H1 (cell line): Measurements from ENCODE around the gene LRATD1. TPM values are rescaled to one million over a fixed set of nuclear protein-coding genes. Genes with fewer than 3 reads are reported as not detected.

ENCODE experiments used
- CTCF ChIA-PET: fragments of 300-600 bp; sonication (Branson Sonifier 250); formaldehyde crosslinking; loops from one replicate; lab custom pipeline; 2021; ENCODE audit not compliant: partially characterized antibody; lab: Charles Lee
- POLR2A ChIA-PET: fragments of 300-600 bp; sonication (Branson Sonifier 250); formaldehyde crosslinking; loops from one replicate; lab custom pipeline; 2021; ENCODE audit warnings: inconsistent platforms; ENCODE audit not compliant: partially characterized antibody; lab: Charles Lee
- DNase-seq, 2 experiments: peaks; one replicate each; pipeline versions ENCODE4 v3.0.0 to v3.0.0-alpha.2; 2010 to 2022; ENCODE audit warnings: low spot score in 2 of 2, low read depth in 1 of 2, mixed read lengths in 1 of 2
- FAIRE-seq: peaks from 2 replicates; lab custom pipeline; 2011; peaks lifted over from hg19 to GRCh38; lab: Jason Lieb, UNC
- H2AFZ ChIP-seq: 2 replicates; pipeline ENCODE4 v1.8.1; 2012; ENCODE audit warnings: low read length, inconsistent platforms
- H2AK5ac ChIP-seq: 2 replicates; pipeline ENCODE4 v1.6.1; 2013; ENCODE audit warnings: low read depth, low read length
- H2BK120ac ChIP-seq: replicated peaks from 2 replicates; pipeline ENCODE3; 2013; ENCODE audit warnings: low read depth, low read length, inconsistent platforms
- H2BK12ac ChIP-seq: 2 replicates; pipeline ENCODE4 v1.6.1; 2013; ENCODE audit warnings: low read depth, low read length
- H2BK15ac ChIP-seq: 2 replicates; pipeline ENCODE4 v1.6.1; 2013; ENCODE audit warnings: low read length
- H2BK20ac ChIP-seq: 2 replicates; pipeline ENCODE4 v1.6.1; 2013; ENCODE audit warnings: low read length
- H2BK5ac ChIP-seq: 2 replicates; pipeline ENCODE4 v1.6.1; 2013; ENCODE audit warnings: low read depth, low read length
- H3K14ac ChIP-seq: 2 replicates; pipeline ENCODE4 v1.6.1; 2013; ENCODE audit warnings: inconsistent platforms; ENCODE audit not compliant: insufficient read length
- H3K18ac ChIP-seq: 2 replicates; pipeline ENCODE4 v1.6.1; 2013; ENCODE audit warnings: low read length; ENCODE audit errors: extremely low read depth
- H3K23ac ChIP-seq: 2 replicates; pipeline ENCODE4 v1.6.1; 2013; ENCODE audit warnings: inconsistent platforms; ENCODE audit not compliant: insufficient read length
- H3K23me2 ChIP-seq: 2 replicates; pipeline ENCODE4 v1.6.1; 2013; ENCODE audit warnings: low read depth, low read length
- H3K27ac ChIP-seq: 2 replicates; pipeline ENCODE4 v1.6.1; 2011; ENCODE audit warnings: low read depth, low read length, inconsistent platforms
- H3K27me3 ChIP-seq, 4 experiments: replicated peaks in 1 of 4; 1 replicate in 1 of 4; 2 replicates in 3 of 4; pipeline versions ENCODE4 v1.6.1 to v1.8.1; 2011 to 2013; ENCODE audit warnings: low read length in 3 of 4, mild to moderate bottlenecking in 3 of 4, inconsistent platforms in 2 of 4, mixed read lengths in 2 of 4, moderate library complexity in 1 of 4; ENCODE audit not compliant: control insufficient read depth in 3 of 4, insufficient read depth in 3 of 4; ENCODE audit errors: extremely low read depth in 1 of 4
- H3K36me3 ChIP-seq, 4 experiments: 2 replicates each; pipeline versions ENCODE4 v1.6.1 to v1.8.1; 2011 to 2013; ENCODE audit warnings: mild to moderate bottlenecking in 4 of 4, low read length in 3 of 4, moderate library complexity in 2 of 4, control low read depth in 1 of 4, inconsistent platforms in 1 of 4; ENCODE audit not compliant: insufficient read depth in 4 of 4, control insufficient read depth in 2 of 4
- H3K4ac ChIP-seq: replicated peaks from 2 replicates; pipeline ENCODE3; 2013; ENCODE audit warnings: low read length, low read depth, mixed read lengths, inconsistent platforms; ENCODE audit not compliant: insufficient read length
- H3K4me1 ChIP-seq, 4 experiments: replicated peaks in 1 of 4; 1 replicate in 1 of 4; 2 replicates in 3 of 4; pipeline versions ENCODE4 v1.6.1 to v1.8.1; 2011 to 2013; ENCODE audit warnings: low read length in 3 of 4, inconsistent platforms in 2 of 4, mixed read lengths in 1 of 4; ENCODE audit not compliant: insufficient read depth in 4 of 4, control insufficient read depth in 3 of 4
- H3K4me2 ChIP-seq, 2 experiments: 2 replicates each; pipeline versions ENCODE4 v1.6.1 to v1.8.1; 2011 to 2013; ENCODE audit warnings: low read depth in 2 of 2, low read length in 2 of 2, control low read depth in 1 of 2, inconsistent platforms in 1 of 2, mild to moderate bottlenecking in 1 of 2; ENCODE audit not compliant: insufficient read depth in 1 of 2
- H3K4me3 ChIP-seq, 4 experiments: fragments of 200-600, 300-600 bp in 1 of 4; sonication (generic), shearing (Covaris generic), sonication (Bioruptor Twin) in 1 of 4; 2 replicates each; pipeline versions ENCODE4 v1.5.1 to v1.8.1; 2011 to 2016; ENCODE audit warnings: low read length in 4 of 4, low read depth in 3 of 4, control low read depth in 2 of 4, inconsistent platforms in 2 of 4, mild to moderate bottlenecking in 2 of 4, mixed read lengths in 1 of 4, moderate library complexity in 1 of 4; ENCODE audit not compliant: insufficient read depth in 2 of 4; ENCODE audit errors: extremely low read depth in 1 of 4
- H3K56ac ChIP-seq: replicated peaks from 2 replicates; pipeline ENCODE3; 2013; ENCODE audit warnings: low read depth, mild to moderate bottlenecking, mixed read lengths, low read length, inconsistent platforms; ENCODE audit not compliant: insufficient read length
- H3K79me1 ChIP-seq: 2 replicates; pipeline ENCODE4 v1.6.1; 2013; ENCODE audit warnings: low read depth, low read length, control low read depth
- H3K79me2 ChIP-seq, 2 experiments: 2 replicates each; pipeline versions ENCODE4 v1.6.1 to v1.8.1; 2012 to 2013; ENCODE audit warnings: low read length in 2 of 2, mild to moderate bottlenecking in 2 of 2, inconsistent platforms in 1 of 2; ENCODE audit not compliant: insufficient read depth in 2 of 2, control insufficient read depth in 1 of 2
- H3K9ac ChIP-seq, 4 experiments: replicated peaks in 1 of 4; 1 replicate in 1 of 4; 2 replicates in 3 of 4; pipeline versions ENCODE4 v1.6.1 to v1.8.1; 2011 to 2013; ENCODE audit warnings: low read depth in 3 of 4, low read length in 3 of 4, control low read depth in 2 of 4, mild to moderate bottlenecking in 2 of 4, moderate library complexity in 2 of 4, inconsistent platforms in 1 of 4; ENCODE audit errors: extremely low read depth in 1 of 4
- H3K9me3 ChIP-seq, 2 experiments: 2 replicates each; pipeline versions ENCODE4 v1.6.1 to v1.8.1; 2012 to 2013; ENCODE audit warnings: mild to moderate bottlenecking in 2 of 2, moderate library complexity in 2 of 2, control low read depth in 1 of 2, inconsistent platforms in 1 of 2, low read depth in 1 of 2, low read length in 1 of 2, mixed read lengths in 1 of 2; ENCODE audit not compliant: insufficient read depth in 2 of 2
- H4K20me1 ChIP-seq, 2 experiments: replicated peaks in 1 of 2; 2 replicates each; pipeline versions ENCODE3 to v1.8.1; 2011 to 2013; ENCODE audit warnings: inconsistent platforms in 2 of 2, low read length in 2 of 2, mild to moderate bottlenecking in 1 of 2; ENCODE audit not compliant: insufficient read depth in 2 of 2, control insufficient read depth in 1 of 2
- H4K5ac ChIP-seq: 2 replicates; pipeline ENCODE4 v1.6.1; 2013; ENCODE audit warnings: low read length, low read depth, mixed read lengths, inconsistent platforms; ENCODE audit not compliant: insufficient read length
- H4K8ac ChIP-seq: 2 replicates; pipeline ENCODE4 v1.8.0; 2013; ENCODE audit warnings: mild to moderate bottlenecking, moderate library complexity, low read length, inconsistent platforms; ENCODE audit not compliant: insufficient read depth; ENCODE audit errors: extremely low read depth
- H4K91ac ChIP-seq: replicated peaks from 2 replicates; pipeline ENCODE3; 2013; ENCODE audit warnings: low read length, mixed read lengths, inconsistent platforms; ENCODE audit not compliant: insufficient read length
- CTCF ChIP-seq, 3 experiments: IDR thresholded peaks; 1 replicate in 2 of 3; 2 replicates in 1 of 3; pipeline versions ENCODE4 v1.5.1 to v1.6.1; 2011; ENCODE audit warnings: low read length in 3 of 3, mild to moderate bottlenecking in 3 of 3, inconsistent platforms in 2 of 3, low read depth in 1 of 3, moderate library complexity in 1 of 3; ENCODE audit not compliant: insufficient read depth in 1 of 3; ENCODE audit errors: control extremely low read depth in 1 of 3
- RFX5 ChIP-seq: IDR thresholded peaks from 2 replicates; pipeline ENCODE4 v1.6.1; 2011; ENCODE audit warnings: low read depth, low read length, improper control_type of control experiment, borderline replicate concordance
- WGBS, 2 experiments: shearing (Covaris generic) in 1 of 2; methylation state at CpG; one replicate each; pipeline versions ENCODE4 v1.1.6 to v1.1.7; 2013 to 2015; ENCODE audit warnings: low lambda C conversion rate in 2 of 2, mixed read lengths in 2 of 2, inconsistent platforms in 1 of 2, low coverage in 1 of 2, missing lambda C conversion rate in 1 of 2; ENCODE audit not compliant: insufficient replicate concordance in 2 of 2, insufficient coverage in 1 of 2, insufficient read length in 1 of 2; ENCODE audit errors: extremely low coverage in 1 of 2, missing lambda C conversion rate in 1 of 2; 5-methylcytosine and 5-hydroxymethylcytosine counted together
- polyA plus RNA-seq, 7 experiments: library from polyadenylated mRNA; depleted of rRNA in 3 of 7; stranded (reverse) in 5 of 7; unstranded in 2 of 7; fragments of >200 nt in 5 of 7; fragments of 200-250 nt in 2 of 7; gene quantifications; 1 replicate in 5 of 7; 2 replicates in 1 of 7; 4 replicates in 1 of 7; pipeline versions ENCODE4 v1.2.1 to v1.2.3, GENCODE V29; 2011 to 2013; ENCODE audit warnings: missing spikeins in 2 of 7, mixed read lengths in 2 of 7
- total RNA-seq: library from RNA; stranded (reverse); fragmentation: NEBNext Ultra II Directional; extraction: Animal tissue kit (Norgen Biotek cat#: 25700); gene quantifications from 2 replicates; pipeline ENCODE4 v1.2.1, GENCODE V29; 2021

LRATD1 gene
- total and polyA plus RNA-seq, 2 of the 8 experiments (the other 6 are each of a cell fraction or from before 2014, with no cell fraction given) = 1.2 to 2.3 TPM

- Histone ChIP-seq H2BK20ac (no peak overlapping the region), H2AFZ (no peak overlapping the region), H3K4me3 (no peak overlapping the region), H3K79me2 (no peaks in the 10 kb centered on the region), H3K14ac (no peak overlapping the region), H3K79me1 (no peaks in the 10 kb centered on the region), H3K23ac (no peak overlapping the region), H3K56ac (no peak overlapping the region), H3K4ac (no peak overlapping the region), H2BK12ac (no peak overlapping the region), H4K20me1 (no peaks in the 10 kb centered on the region), H3K4me2 (no peak overlapping the region), H2BK5ac (no peak overlapping the region), H3K18ac (no peak overlapping the region), H3K9ac (no peak overlapping the region), H2BK120ac (no peak overlapping the region), H4K5ac (no peak overlapping the region), H4K8ac (no peak overlapping the region), H3K9me3 (no peaks in the 10 kb centered on the region), H3K27ac (no peak overlapping the region), H2AK5ac (no peak overlapping the region), H2BK15ac (no peak overlapping the region), H4K91ac (no peak overlapping the region), H3K27me3 (no peaks in the 10 kb centered on the region), H3K23me2 (no peaks in the 10 kb centered on the region), H3K4me1 (no peaks in the 10 kb centered on the region), H3K36me3 (no peaks in the 10 kb centered on the region)
- DNase-seq (no peak), FAIRE-seq (no peak)
- 91% methylated on average over 4 of the region's 4 CpGs; no CpG with 5 or more reads in 1 of the 2 experiments for WGBS, 2 experiments
- TF ChIP-seq CTCF (IDR thresholded peaks at IDR 0.05; ENCODE audit: control extremely low read depth in 1 of 3, insufficient read depth in 1 of 3, low read depth in 1 of 3, low read length in 3 of 3) = no peak
- TF ChIP-seq RFX5 = no peak
- CTCF ChIA-PET = interaction anchor here (0.9 to 1.6 kb wide), 4 partner anchors 17 to 249 kb away, joined by 3 to 4 read pairs (median 3); no protein-coding TSS in a partner anchor
- POLR2A ChIA-PET = no interaction called here
These were observed 22.3 kb downstream of the LRATD1 start for GRCh38 chr2:14654835-14655282.
